Measurements from ENCODE around the gene COL28A1. TPM values are rescaled to one million over a fixed set of nuclear protein-coding genes. Genes with fewer than 3 reads are reported as not detected.

The COL28A1 gene
- polyA plus RNA-seq, 1 donor (not counting 4 experiments of a cell fraction or from before 2014, with no cell fraction given) = 0.13 TPM

- dilution Hi-C loops (cut with MboI; ENCODE audit: extremely low pct_ligation_motif_present, low sequenced_read_pairs) = no loop called here
- H3K36me3 ChIP-seq (ENCODE audit: control insufficient read depth in 2 of 2, extremely low read depth in 1 of 2, insufficient read depth in 2 of 2, low read length in 2 of 2) = no peaks in the 10 kb centered on the region
Observed at GRCh38 chr7:7496311-7496710, 39.4 kb downstream of the COL28A1 start.

GRCh38 chr7:7495171-7495570, 40.5 kb downstream of the COL28A1 start:
- Histone ChIP-seq H4K20me1 (ENCODE audit: control insufficient read depth, extremely low read depth, insufficient read depth, low read length) (no peaks in the 10 kb centered on the region), H3K4me1 (ENCODE audit: control insufficient read depth, extremely low read depth, insufficient read depth, low read length) (peaks cover 4% of the 10 kb centered on the region), H3K27ac (ENCODE audit: control insufficient read depth, insufficient read depth, low read length) (no peak overlapping the region), H3K9ac (ENCODE audit: control insufficient read depth, extremely low read depth, insufficient read depth, low read length) (no peak overlapping the region), H3K79me2 (ENCODE audit: control insufficient read depth, insufficient read depth, low read length) (no peaks in the 10 kb centered on the region), H3K27me3 (ENCODE audit: control insufficient read depth, extremely low read depth, insufficient read depth, low read length) (no peaks in the 10 kb centered on the region), H3K36me3 (ENCODE audit: control insufficient read depth in 2 of 2, extremely low read depth in 1 of 2, insufficient read depth in 2 of 2, low read length in 2 of 2) (no peaks in the 10 kb centered on the region), H3K9me1 (ENCODE audit: control insufficient read depth, extremely low read depth, insufficient read depth, low read length) (no peaks in the 10 kb centered on the region), H2AFZ (ENCODE audit: control insufficient read depth, low read length) (no peak overlapping the region), H3K4me3 (ENCODE audit: control insufficient read depth in 2 of 3, extremely low read depth in 1 of 3, insufficient read depth in 2 of 3, low read depth in 1 of 3, low read length in 3 of 3) (no peak overlapping the region), H3K9me3 (ENCODE audit: control insufficient read depth, low read depth, low read length) (no peaks in the 10 kb centered on the region), H3K4me2 (ENCODE audit: control insufficient read depth, extremely low read depth, insufficient read depth, low read depth, low read length) (no peak overlapping the region)
- DNase-seq (ENCODE audit: low read depth, low spot score) (no peak), FAIRE-seq (no peak)
- TF ChIP-seq EZH2 (IDR thresholded peaks at IDR 0.05; ENCODE audit: low read length) (no peak), CTCF (optimal IDR thresholded peaks at IDR 0.05 in 1 of 3, IDR thresholded peaks at IDR 0.05 in 1 of 3, conservative IDR thresholded peaks at IDR 0.05 in 1 of 3; ENCODE audit: extremely low read depth in 1 of 3, insufficient read depth in 2 of 3, low read length in 3 of 3) (no peak)
- dilution Hi-C loops (cut with MboI; ENCODE audit: extremely low pct_ligation_motif_present, low sequenced_read_pairs) = no loop called here

More at GRCh38 chr7:7496311-7496710, 39.4 kb downstream of the COL28A1 start:
- H3K4me2 ChIP-seq (ENCODE audit: control insufficient read depth, extremely low read depth, insufficient read depth, low read depth, low read length) = no peak overlapping the region
- no peak for DNase-seq (ENCODE audit: low read depth, low spot score)
- H3K27ac ChIP-seq (ENCODE audit: control insufficient read depth, insufficient read depth, low read length) = no peak overlapping the region
- H2AFZ ChIP-seq (ENCODE audit: control insufficient read depth, low read length) = no peak overlapping the region
- H3K9me1 ChIP-seq (ENCODE audit: control insufficient read depth, extremely low read depth, insufficient read depth, low read length) = no peaks in the 10 kb centered on the region
- no peak for FAIRE-seq
- no peaks in the 10 kb centered on the region for H3K79me2 ChIP-seq (ENCODE audit: control insufficient read depth, insufficient read depth, low read length)
- H4K20me1 ChIP-seq (ENCODE audit: control insufficient read depth, extremely low read depth, insufficient read depth, low read length) = no peaks in the 10 kb centered on the region
- TF ChIP-seq EZH2 (IDR thresholded peaks at IDR 0.05; ENCODE audit: low read length) (no peak), CTCF (optimal IDR thresholded peaks at IDR 0.05 in 1 of 3, IDR thresholded peaks at IDR 0.05 in 1 of 3, conservative IDR thresholded peaks at IDR 0.05 in 1 of 3; ENCODE audit: extremely low read depth in 1 of 3, insufficient read depth in 2 of 3, low read length in 3 of 3) (no peak)
- H3K4me3 ChIP-seq (ENCODE audit: control insufficient read depth in 2 of 3, extremely low read depth in 1 of 3, insufficient read depth in 2 of 3, low read depth in 1 of 3, low read length in 3 of 3) = no peak overlapping the region
- H3K27me3 ChIP-seq (ENCODE audit: control insufficient read depth, extremely low read depth, insufficient read depth, low read length) = no peaks in the 10 kb centered on the region
- H3K4me1 ChIP-seq (ENCODE audit: control insufficient read depth, extremely low read depth, insufficient read depth, low read length) = peaks cover 4% of the 10 kb centered on the region
- H3K9ac ChIP-seq (ENCODE audit: control insufficient read depth, extremely low read depth, insufficient read depth, low read length) = no peak overlapping the region
- no peaks in the 10 kb centered on the region for H3K9me3 ChIP-seq (ENCODE audit: control insufficient read depth, low read depth, low read length)
